DOHH2 (cell line): ENCODE results near the gene GGT7.
"Not testable (repeated sequence)": the region's sequence is repeated elsewhere in the genome, so short reads cannot be mapped to it uniquely, and the experiment has no call there.

Experiments used
- H3F3A ChIP-seq: fragments of 200-600 bp; sonication (generic), shearing (Covaris generic); 2 replicates; pipeline ENCODE4 v1.6.0; 2016; ENCODE audit warnings: antibody characterized with exemption, mild to moderate bottlenecking; ENCODE audit not compliant: control insufficient read depth, insufficient read depth
- H3K27ac ChIP-seq: fragments of 200-600 bp; sonication (generic); 2 replicates; pipeline ENCODE4 v1.5.1; 2014; ENCODE audit warnings: low read depth, mild to moderate bottlenecking, low read length, moderate library complexity
- H3K27me3 ChIP-seq: fragments of 200-600 bp; sonication (generic); 2 replicates; pipeline ENCODE4 v1.6.1; 2014; ENCODE audit warnings: mild to moderate bottlenecking, low read length, mixed read lengths; ENCODE audit not compliant: control insufficient read depth
- H3K36me3 ChIP-seq: fragments of 200-600 bp; sonication (generic); 2 replicates; pipeline ENCODE4 v1.6.1; 2014; ENCODE audit warnings: mild to moderate bottlenecking, low read length, moderate library complexity, mixed read lengths; ENCODE audit not compliant: control insufficient read depth
- H3K4me1 ChIP-seq: fragments of 200-600 bp; sonication (generic); 2 replicates; pipeline ENCODE4 v1.6.1; 2014; ENCODE audit warnings: mild to moderate bottlenecking, low read length, mixed read lengths; ENCODE audit not compliant: control insufficient read depth
- H3K4me2 ChIP-seq: fragments of 200-600 bp; sonication (generic); 2 replicates; pipeline ENCODE4 v1.6.0; 2014; ENCODE audit warnings: mild to moderate bottlenecking, low read length, moderate library complexity
- H3K4me3 ChIP-seq: fragments of 200-600 bp; sonication (generic); 2 replicates; pipeline ENCODE4 v1.5.1; 2014; ENCODE audit warnings: mild to moderate bottlenecking, low read length, mixed read lengths
- H3K79me2 ChIP-seq: fragments of 200-600 bp; sonication (generic); 2 replicates; pipeline ENCODE4 v1.6.1; 2014; ENCODE audit warnings: mild to moderate bottlenecking, low read length, mixed read lengths; ENCODE audit not compliant: control insufficient read depth
- H3K9me2 ChIP-seq: fragments of 200-600 bp; sonication (generic); replicated peaks from 2 replicates; pipeline ENCODE4 v1.6.1; 2014; ENCODE audit warnings: mild to moderate bottlenecking, low read length, mixed read lengths; ENCODE audit not compliant: control insufficient read depth
- H3K9me3 ChIP-seq: fragments of 200-600 bp; sonication (generic); 2 replicates; pipeline ENCODE4 v1.6.1; 2014; ENCODE audit warnings: antibody characterized with exemption, low read length, mixed read lengths; ENCODE audit not compliant: control insufficient read depth, insufficient read depth
- H4K20me1 ChIP-seq: fragments of 200-600 bp; sonication (generic); 2 replicates; pipeline ENCODE4 v1.6.0; 2014; ENCODE audit warnings: low read depth, mild to moderate bottlenecking, antibody characterized with exemption, low read length, moderate library complexity; ENCODE audit not compliant: control insufficient read depth, insufficient read depth
- CTCF ChIP-seq: fragments of 200-600 bp; sonication (generic); IDR thresholded peaks from one replicate; pipeline ENCODE4 v1.5.1; 2014; ENCODE audit warnings: antibody characterized with exemption, mild to moderate bottlenecking, low read depth, low read length; ENCODE audit not compliant: poor library complexity, severe bottlenecking
- EZH2phosphoT487 ChIP-seq: fragments of 200-600 bp; sonication (generic); IDR thresholded peaks from 2 replicates; pipeline ENCODE4 v1.6.1; 2017; ENCODE audit warnings: borderline replicate concordance, mild to moderate bottlenecking, antibody characterized with exemption, low read length, moderate library complexity, mixed read lengths

GGT7 gene

GRCh38 chr20:34883087-34883688 is 10.5 kb upstream of the GGT7 start:
- Histone ChIP-seq H3K27ac (no peak overlapping the region), H3K36me3 (no peaks in the 10 kb centered on the region), H3K4me1 (peaks cover 7% of the 10 kb centered on the region), H4K20me1 (no peaks in the 10 kb centered on the region), H3K9me2 (no peaks in the 10 kb centered on the region), H3K79me2 (no peaks in the 10 kb centered on the region), H3K27me3 (peaks cover 6% of the 10 kb centered on the region), H3F3A (no peaks in the 10 kb centered on the region), H3K9me3 (no peaks in the 10 kb centered on the region), H3K4me3 (no peak overlapping the region), H3K4me2 (no peak overlapping the region)
- no peak for TF ChIP-seq CTCF
- TF ChIP-seq EZH2phosphoT487 = no peak

DNA sequence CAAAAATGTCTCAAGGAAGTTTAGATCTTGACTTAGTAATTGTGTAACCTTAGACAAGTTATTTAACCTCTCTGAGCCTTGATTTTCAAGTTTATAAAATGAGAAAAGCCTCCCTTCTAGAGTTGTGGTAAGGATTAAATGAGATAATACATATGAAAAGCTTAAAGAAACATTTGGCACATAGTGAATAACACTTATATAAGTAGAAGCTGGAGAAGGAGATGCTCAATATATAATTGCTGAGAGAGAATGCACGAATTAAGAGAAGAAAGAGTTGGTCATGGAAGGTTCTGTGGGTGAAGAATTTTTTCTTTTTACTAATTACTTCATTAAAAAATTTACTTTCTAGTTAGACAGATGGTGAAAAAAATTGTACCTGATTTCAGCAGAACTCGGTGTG is 9.0 kb upstream of the GGT7 start:
- Histone ChIP-seq H3K4me3 (no peak overlapping the region), H4K20me1 (no peaks in the 10 kb centered on the region), H3K9me3 (no peaks in the 10 kb centered on the region), H3F3A (no peaks in the 10 kb centered on the region), H3K27me3 (peaks cover 13% of the 10 kb centered on the region), H3K36me3 (no peaks in the 10 kb centered on the region), H3K79me2 (no peaks in the 10 kb centered on the region), H3K27ac (no peak overlapping the region), H3K4me2 (no peak overlapping the region), H3K4me1 (peaks cover 5% of the 10 kb centered on the region), H3K9me2 (no peaks in the 10 kb centered on the region)
- no peak for TF ChIP-seq CTCF
- no peak for TF ChIP-seq EZH2phosphoT487

- H3F3A ChIP-seq, H3K4me2 ChIP-seq: not testable (repeated sequence)
Observed at GRCh38 chr20:34880971-34881370, 8.3 kb upstream of the GGT7 start.

DNA sequence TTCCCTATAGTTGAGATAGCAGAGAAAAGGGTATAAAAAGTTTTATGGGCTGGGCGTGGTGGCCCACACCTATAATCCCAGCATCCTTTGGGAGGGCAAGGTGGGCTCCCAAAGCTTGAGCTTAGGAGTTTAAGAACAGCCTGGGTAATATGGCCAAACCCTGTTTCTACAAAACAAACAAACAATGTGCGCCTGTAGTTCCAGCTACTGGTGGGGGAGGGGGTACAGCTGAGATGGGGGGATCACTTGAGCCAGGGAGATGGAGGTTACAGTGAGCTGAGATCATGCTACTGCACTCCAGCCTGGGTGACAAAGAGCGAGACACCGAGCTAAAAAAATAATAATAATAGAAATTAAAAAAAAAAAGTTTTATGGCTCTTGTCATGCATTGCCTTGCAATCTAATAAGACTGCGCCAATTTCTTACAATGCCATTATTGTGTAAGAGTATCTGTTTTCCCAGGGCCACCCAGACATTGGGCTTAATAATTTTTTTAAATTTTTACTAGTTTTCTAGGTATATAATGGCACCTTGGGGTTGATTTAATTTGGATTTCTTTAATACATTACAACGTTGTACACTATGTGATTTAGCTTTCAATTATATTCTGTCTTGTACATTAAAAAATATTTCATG is 7.7 kb upstream of the GGT7 start:
- H3K9me2 ChIP-seq = no peaks in the 10 kb centered on the region
- no peaks in the 10 kb centered on the region for H3K79me2 ChIP-seq
- no peak overlapping the region for H3K27ac ChIP-seq
- H3K36me3 ChIP-seq = no peaks in the 10 kb centered on the region
- no peaks in the 10 kb centered on the region for H4K20me1 ChIP-seq
- no peak overlapping the region for H3K4me2 ChIP-seq
- no peaks in the 10 kb centered on the region for H3F3A ChIP-seq
- TF ChIP-seq EZH2phosphoT487 = no peak
- TF ChIP-seq CTCF = no peak
- no peak overlapping the region for H3K4me3 ChIP-seq
- H3K9me3 ChIP-seq = no peaks in the 10 kb centered on the region
- peaks cover 15% of the 10 kb centered on the region for H3K4me1 ChIP-seq
- H3K27me3 ChIP-seq = peaks cover 23% of the 10 kb centered on the region

More at GRCh38 chr20:34880971-34881370, 8.3 kb upstream of the GGT7 start:
- not testable (repeated sequence) for H3K36me3 ChIP-seq, H3K9me2 ChIP-seq, H3K9me3 ChIP-seq, H3K4me1 ChIP-seq, H3K4me3 ChIP-seq, H4K20me1 ChIP-seq, H3K79me2 ChIP-seq, H3K27ac ChIP-seq
- H3K27me3 ChIP-seq = peaks cover 18% of the 10 kb centered on the region
